GM12878 (cell line): ENCODE measurements around the gene RAB3GAP1. TPM values are rescaled to one million over a fixed set of nuclear protein-coding genes. Genes with fewer than 3 reads are reported as not detected.
"Not testable (repeated sequence)": the region's sequence is repeated elsewhere in the genome, so short reads cannot be mapped to it uniquely, and the experiment has no call there.

ENCODE experiments used
- ATAC-seq: fragments of 200-7000 bp; cut with Tn5 transposase; 3 replicates; pipeline ENCODE4 v1.9.1; 2020; ENCODE audit warnings: mild to moderate bottlenecking, moderate library complexity
- BruUV-seq: library from RNA; stranded (reverse); fragments of 400-500 nt; replicated peaks from 2 replicates; lab custom pipeline; 2021; lab: Mats Ljungman, UMichigan
- CTCF ChIA-PET: fragments of 300-600 bp; sonication (Branson Sonifier 250); formaldehyde crosslinking; extraction: SDS; loops from one replicate; lab custom pipeline; 2021; ENCODE audit warnings: inconsistent platforms; lab: Yijun Ruan, JAX
- POLR2A ChIA-PET: fragments of 350-600 bp; formaldehyde crosslinking; extraction: SDS; loops from one replicate; lab custom pipeline; 2021; ENCODE audit warnings: inconsistent platforms; lab: Charles Lee
- RAD21 ChIA-PET: fragments of 300-600 bp; sonication (Branson Sonifier 250); formaldehyde crosslinking; loops from one replicate; lab custom pipeline; 2023; ENCODE audit warnings: antibody characterized with exemption; ENCODE audit not compliant: unreplicated experiment; lab: Charles Lee
- SMC1A ChIA-PET: fragments of 300-600 bp; sonication (Branson Sonifier 250); formaldehyde crosslinking; loops from one replicate; lab custom pipeline; 2023; ENCODE audit not compliant: unreplicated experiment, uncharacterized antibody; lab: Charles Lee
- DNase-seq: peaks from one replicate; pipeline ENCODE4 v3.0.0-alpha.2; 2011; ENCODE audit warnings: low read depth, low spot score
- FAIRE-seq: peaks from 3 replicates; lab custom pipeline; 2011; peaks lifted over from hg19 to GRCh38; lab: Jason Lieb, UNC
- H2AFZ ChIP-seq: 2 replicates; pipeline ENCODE4 v1.6.0; 2011; ENCODE audit warnings: low read depth, low read length, control low read depth; ENCODE audit not compliant: control insufficient read depth
- H3K27ac ChIP-seq: 2 replicates; pipeline ENCODE4 v1.5.1; 2011; ENCODE audit warnings: control low read depth; ENCODE audit not compliant: control insufficient read depth, insufficient read depth
- H3K27me3 ChIP-seq, 2 experiments: replicated peaks in 1 of 2; 2 replicates each; pipeline versions ENCODE4 v1.6.0 to v1.6.1; 2011; ENCODE audit warnings: low read length in 1 of 2; ENCODE audit not compliant: control insufficient read depth in 2 of 2, insufficient read depth in 2 of 2
- H3K36me3 ChIP-seq, 2 experiments: 2 replicates each; pipeline ENCODE4 v1.5.1; 2011; ENCODE audit warnings: low read length in 1 of 2; ENCODE audit not compliant: control insufficient read depth in 2 of 2, insufficient read depth in 2 of 2
- H3K4me1 ChIP-seq: 2 replicates; pipeline ENCODE4 v1.6.1; 2011; ENCODE audit warnings: mild to moderate bottlenecking, low read length, moderate library complexity, mixed read lengths; ENCODE audit not compliant: control insufficient read depth, insufficient read depth
- H3K4me2 ChIP-seq: 2 replicates; pipeline ENCODE4 v1.6.0; 2011; ENCODE audit warnings: control low read depth; ENCODE audit not compliant: control insufficient read depth, insufficient read depth
- H3K4me3 ChIP-seq: fragments of 200-600 bp; sonication (generic); 2 replicates; pipeline ENCODE4 v1.5.1; 2016
- H3K79me2 ChIP-seq: 2 replicates; pipeline ENCODE4 v1.6.0; 2011; ENCODE audit warnings: low read length; ENCODE audit not compliant: control insufficient read depth, insufficient read depth
- H3K9ac ChIP-seq: 2 replicates; pipeline ENCODE4 v1.8.0; 2011; ENCODE audit warnings: low read length, control low read depth, mixed read lengths; ENCODE audit not compliant: control insufficient read depth, insufficient read depth
- H3K9me3 ChIP-seq: replicated peaks from 3 replicates; pipeline ENCODE4 v1.5.1; 2011; ENCODE audit warnings: mild to moderate bottlenecking, low read length; ENCODE audit not compliant: control insufficient read depth, insufficient read depth
- H4K20me1 ChIP-seq: 2 replicates; pipeline ENCODE4 v1.6.0; 2011; ENCODE audit not compliant: control insufficient read depth, insufficient read depth
- CREM ChIP-seq: IDR thresholded peaks from 2 replicates; pipeline ENCODE4 v1.6.1; 2014; ENCODE audit warnings: antibody characterized with exemption, low read depth
- PML ChIP-seq: IDR thresholded peaks from 2 replicates; pipeline ENCODE4 v1.6.1; 2012; ENCODE audit warnings: low read length, inconsistent platforms
- POU2F2 ChIP-seq: IDR thresholded peaks from 3 replicates; pipeline ENCODE4 v1.6.1; 2011; ENCODE audit warnings: low read depth, mild to moderate bottlenecking, low read length, borderline replicate concordance
- WGBS: methylation state at CpG from one replicate; pipeline ENCODE4 v1.1.6; 2016; ENCODE audit warnings: low lambda C conversion rate; ENCODE audit not compliant: insufficient replicate concordance, insufficient coverage; ENCODE audit errors: missing lambda C conversion rate; 5-methylcytosine and 5-hydroxymethylcytosine counted together
- in situ Hi-C: fragments of 300-500 bp; cut with MboI; formaldehyde crosslinking; loops from 9 replicates; pipeline ENCODE4 v1.14.3; 2018; ENCODE audit warnings: mixed read lengths
- intact Hi-C: fragments of 100-400 bp; cut with micrococcal nuclease; formaldehyde crosslinking; loops from one replicate; pipeline ENCODE4 v1.14.2; 2022; ENCODE audit not compliant: unreplicated experiment
- polyA plus RNA-seq, 11 experiments: library from polyadenylated mRNA; depleted of rRNA in 4 of 11; unstranded in 6 of 11; stranded (reverse) in 5 of 11; fragments of >200 nt; fragmentation: Nextera tagmentation in 4 of 11; fragmentation: Illumina TruSeq in 1 of 11; extraction: Ambion mirVana in 4 of 11; extraction: Trizol in 1 of 11; gene quantifications; 1 replicate in 1 of 11; 2 replicates in 10 of 11; pipeline versions ENCODE4 v1.2.1 to v1.2.3, GENCODE V29; 2011 to 2016; ENCODE audit warnings: inconsistent platforms in 2 of 11, missing spikeins in 2 of 11, low read depth in 1 of 11
- total RNA-seq, 4 experiments: library from RNA; depleted of rRNA in 3 of 4; stranded (reverse); fragments of >200 nt in 3 of 4; fragmentation: Illumina TruSeq in 1 of 4; extraction: Trizol in 1 of 4; gene quantifications; 2 replicates each; pipeline versions ENCODE4 v1.2.1 to v1.2.3, GENCODE V29; 2013 to 2021

The RAB3GAP1 gene
- total and polyA plus RNA-seq, 10 of the 15 experiments (the other 5 are each of a cell fraction or from before 2014, with no cell fraction given) = 13.7 to 36.9 (median 21.0) TPM

GRCh38 chr2:135121016-135121657 is 69.0 kb downstream of the RAB3GAP1 start:
- no peak overlapping the region for H3K9ac ChIP-seq
- TF ChIP-seq CREM (no peak), PML (no peak), POU2F2 (no peak)
- TF ChIP-seq, all 136 proteins: peak for 0
- no peak overlapping the region for H3K4me2 ChIP-seq
- in situ Hi-C loops = no loop called here
- ATAC-seq = no peak
- DNase-seq = no peak
- H2AFZ ChIP-seq = no peak overlapping the region
- H3K4me1 ChIP-seq = no peaks in the 10 kb centered on the region
- ChIA-PET SMC1A (interaction anchor here (0.9 to 1.5 kb wide), 3 partner anchors 46 to 588 kb away, joined by 3 to 5 read pairs (median 3); no protein-coding TSS in a partner anchor), RAD21 (no interaction called here), CTCF (interaction anchor here (1.1 kb wide), 1 partner anchor 17 kb away, joined by 6 read pairs; no protein-coding TSS in a partner anchor), POLR2A (no interaction called here)
- no peaks in the 10 kb centered on the region for H3K79me2 ChIP-seq
- intact Hi-C loops = no loop called here
- no peaks in the 10 kb centered on the region for H3K27me3 ChIP-seq
- H4K20me1 ChIP-seq = no peaks in the 10 kb centered on the region
- BruUV-seq = no TSS peak
- H3K4me3 ChIP-seq = no peak overlapping the region
- FAIRE-seq = no peak
- no peaks in the 10 kb centered on the region for H3K9me3 ChIP-seq
- H3K36me3 ChIP-seq = peaks cover 0 to 2% of the 10 kb centered on the region in 2 experiments; a peak in 3 of 4 replicates
- WGBS = 91% methylated on average over 2 of the region's 2 CpGs
- H3K27ac ChIP-seq = no peak overlapping the region

- DNase-seq, H3K9me3 ChIP-seq, H3K27me3 ChIP-seq, POLR2A ChIA-PET, RAD21 ChIA-PET, H3K4me2 ChIP-seq, BruUV-seq, H3K79me2 ChIP-seq, H3K4me1 ChIP-seq, ATAC-seq, H3K36me3 ChIP-seq, H4K20me1 ChIP-seq, H3K27ac ChIP-seq, H2AFZ ChIP-seq, in situ Hi-C loops, H3K4me3 ChIP-seq, H3K9ac ChIP-seq, FAIRE-seq, intact Hi-C loops: not testable (repeated sequence)
- ChIA-PET CTCF (interaction anchor here (1.1 kb wide), 1 partner anchor 16 kb away, joined by 6 read pairs; no protein-coding TSS in a partner anchor), SMC1A (interaction anchor here (0.9 to 1.5 kb wide), 3 partner anchors 45 to 587 kb away, joined by 3 to 5 read pairs (median 3); no protein-coding TSS in a partner anchor)
- WGBS = 98% methylated on average over 6 of the region's 6 CpGs
Measured at GRCh38 chr2:135121658-135122039, 69.6 kb downstream of the RAB3GAP1 start.
